Mesenchymal stem cell (in vitro differentiated cells and primary cell): ENCODE measurements around the gene ASF1B.

Experiments used
- DNase-seq: peaks from one replicate; pipeline ENCODE4 v3.0.0-alpha.2; 2013
- H2AFZ ChIP-seq: one replicate; pipeline ENCODE4 v1.6.1; 2013; ENCODE audit warnings: low read depth, mild to moderate bottlenecking, control low read depth, inconsistent platforms, low read length, moderate library complexity
- H2AK5ac ChIP-seq: 2 replicates; pipeline ENCODE4 v1.6.1; 2013; ENCODE audit warnings: low read length, moderate library complexity, mild to moderate bottlenecking, inconsistent platforms; ENCODE audit not compliant: severe bottlenecking
- H2BK120ac ChIP-seq: one replicate; pipeline ENCODE4 v1.6.1; 2013; ENCODE audit warnings: low read depth, mild to moderate bottlenecking, inconsistent platforms, low read length, moderate library complexity
- H2BK12ac ChIP-seq, 2 experiments: one replicate each; pipeline ENCODE4 v1.6.1; 2013; ENCODE audit warnings: inconsistent platforms in 2 of 2, low read length in 2 of 2, mild to moderate bottlenecking in 2 of 2, moderate library complexity in 2 of 2, control low read depth in 1 of 2
- H2BK15ac ChIP-seq: one replicate; pipeline ENCODE4 v1.6.1; 2013; ENCODE audit warnings: mild to moderate bottlenecking, low read depth, inconsistent platforms; ENCODE audit not compliant: poor library complexity, severe bottlenecking
- H2BK5ac ChIP-seq: 2 replicates; pipeline ENCODE4 v1.6.1; 2013; ENCODE audit warnings: low read depth, mild to moderate bottlenecking, low read length, control low read depth, inconsistent platforms; ENCODE audit not compliant: poor library complexity, severe bottlenecking
- H3K14ac ChIP-seq, 2 experiments: one replicate each; pipeline ENCODE4 v1.6.1; 2013; ENCODE audit warnings: inconsistent platforms in 2 of 2, low read length in 2 of 2, control low read depth in 1 of 2, mild to moderate bottlenecking in 1 of 2, moderate library complexity in 1 of 2
- H3K18ac ChIP-seq, 2 experiments: one replicate each; pipeline ENCODE4 v1.6.1; 2013; ENCODE audit warnings: inconsistent platforms in 2 of 2, low read length in 2 of 2, control low read depth in 1 of 2, low read depth in 1 of 2, mild to moderate bottlenecking in 1 of 2
- H3K23ac ChIP-seq, 2 experiments: one replicate each; pipeline ENCODE4 v1.6.1; 2013; ENCODE audit warnings: inconsistent platforms in 2 of 2, low read length in 2 of 2, mild to moderate bottlenecking in 2 of 2, moderate library complexity in 2 of 2, control low read depth in 1 of 2
- H3K27ac ChIP-seq: 2 replicates; pipeline ENCODE4 v1.5.1; 2013; ENCODE audit warnings: mild to moderate bottlenecking, moderate library complexity, low read length, control low read depth, inconsistent platforms; ENCODE audit not compliant: poor library complexity, severe bottlenecking
- H3K27me3 ChIP-seq, 2 experiments: 2 replicates each; pipeline versions ENCODE4 v1.6.1 to v1.7.0; 2013; ENCODE audit warnings: low read length in 2 of 2, mild to moderate bottlenecking in 2 of 2, moderate library complexity in 2 of 2, control low read depth in 1 of 2, inconsistent platforms in 1 of 2; ENCODE audit not compliant: control insufficient read depth in 1 of 2, insufficient read depth in 1 of 2
- H3K36me3 ChIP-seq, 2 experiments: 2 replicates each; pipeline versions ENCODE4 v1.6.1 to v1.7.0; 2013; ENCODE audit warnings: low read length in 2 of 2, control low read depth in 1 of 2, inconsistent platforms in 1 of 2, low read depth in 1 of 2, mild to moderate bottlenecking in 1 of 2; ENCODE audit not compliant: insufficient read depth in 2 of 2, control insufficient read depth in 1 of 2
- H3K4ac ChIP-seq, 2 experiments: one replicate each; pipeline ENCODE4 v1.6.1; 2013; ENCODE audit warnings: inconsistent platforms in 2 of 2, low read length in 2 of 2, mild to moderate bottlenecking in 2 of 2, moderate library complexity in 2 of 2, control low read depth in 1 of 2, low read depth in 1 of 2
- H3K4me1 ChIP-seq: 2 replicates; pipeline ENCODE4 v1.6.1; 2013; ENCODE audit warnings: low read depth, low read length, control low read depth; ENCODE audit not compliant: control insufficient read depth, insufficient read depth
- H3K4me2 ChIP-seq: 2 replicates; pipeline ENCODE4 v1.6.1; 2013; ENCODE audit warnings: low read length, mild to moderate bottlenecking, inconsistent platforms; ENCODE audit not compliant: poor library complexity, severe bottlenecking
- H3K4me3 ChIP-seq, 2 experiments: 2 replicates each; pipeline versions ENCODE4 v1.5.1 to v1.7.0; 2013; ENCODE audit warnings: low read length in 2 of 2, mild to moderate bottlenecking in 2 of 2, control low read depth in 1 of 2, low read depth in 1 of 2; ENCODE audit not compliant: insufficient read depth in 1 of 2
- H3K79me1 ChIP-seq: replicated peaks from 2 replicates; pipeline ENCODE4 v1.6.1; 2013; ENCODE audit warnings: mild to moderate bottlenecking, control low read depth, low read length, inconsistent platforms; ENCODE audit not compliant: poor library complexity, severe bottlenecking
- H3K9ac ChIP-seq: 2 replicates; pipeline ENCODE4 v1.7.0; 2013; ENCODE audit warnings: mild to moderate bottlenecking, low read length, moderate library complexity
- H3K9me3 ChIP-seq: 2 replicates; pipeline ENCODE4 v1.7.0; 2013; ENCODE audit warnings: mild to moderate bottlenecking, low read length; ENCODE audit not compliant: control insufficient read depth
- H4K8ac ChIP-seq: one replicate; pipeline ENCODE4 v1.6.1; 2013; ENCODE audit warnings: inconsistent platforms, mild to moderate bottlenecking, low read length, moderate library complexity
- H4K91ac ChIP-seq: one replicate; pipeline ENCODE4 v1.6.1; 2013; ENCODE audit warnings: mild to moderate bottlenecking, low read length, inconsistent platforms
- WGBS: methylation state at CpG from one replicate; pipeline ENCODE4 v1.1.7; 2013; ENCODE audit warnings: mixed read lengths; 5-methylcytosine and 5-hydroxymethylcytosine counted together

The ASF1B gene

GRCh38 chr19:14073925-14074838 lies 62.2 kb downstream of the ASF1B start:
- Histone ChIP-seq H3K36me3 (no peaks in the 10 kb centered on the region), H3K4me1 (peaks cover 29% of the 10 kb centered on the region), H3K23ac (peak overlapping the region in 1 of 2 experiments; percentile 40), H2BK5ac (no peak overlapping the region), H3K27me3 (peaks cover 0 to 3% of the 10 kb centered on the region in 2 experiments), H3K9ac (peak overlapping the region; percentile 90), H2BK15ac (peak overlapping the region; percentile 18), H3K4me2 (peak overlapping the region; percentile 95), H3K4me3 (peak overlapping the region; percentile 69 to 93), H2AK5ac (no peak overlapping the region), H4K91ac (no peak overlapping the region), H3K79me1 (peaks cover 3% of the 10 kb centered on the region), H3K4ac (peak overlapping the region in 1 of 2 experiments; percentile 11), H3K27ac (no peak overlapping the region), H2BK120ac (no peak overlapping the region), H2BK12ac (peak overlapping the region in 1 of 2 experiments; percentile 38), H4K8ac (peak overlapping the region; percentile 35), H3K18ac (peak overlapping the region in 1 of 2 experiments; percentile 4), H2AFZ (peak overlapping the region; percentile 47), H3K14ac (peak overlapping the region in 1 of 2 experiments; percentile 23), H3K9me3 (no peaks in the 10 kb centered on the region)
- 14% methylated on average over 42 of the region's 44 CpGs for WGBS
- DNase-seq: peak; percentile 63

- no peak overlapping the region for H3K4ac ChIP-seq
- peaks cover 29% of the 10 kb centered on the region for H3K4me1 ChIP-seq
- H3K9ac ChIP-seq: peak overlapping the region; percentile 90
- peak overlapping the region; percentile 69 to 93 for H3K4me3 ChIP-seq
- H3K27me3 ChIP-seq: peaks cover 0 to 3% of the 10 kb centered on the region in 2 experiments
- no peaks in the 10 kb centered on the region for H3K9me3 ChIP-seq
- peak overlapping the region; percentile 40 for H4K91ac ChIP-seq
- DNase-seq: peak; percentile 75
- under 1% methylated on average over 48 of the region's 106 CpGs for WGBS
- H4K8ac ChIP-seq: peak overlapping the region; percentile 72
- H2AK5ac ChIP-seq: no peak overlapping the region
- no peak overlapping the region for H2BK12ac ChIP-seq
- no peaks in the 10 kb centered on the region for H3K36me3 ChIP-seq
- H2BK15ac ChIP-seq: no peak overlapping the region
- H2AFZ ChIP-seq: peak overlapping the region; percentile 47
- H2BK5ac ChIP-seq: no peak overlapping the region
- peaks cover 3% of the 10 kb centered on the region for H3K79me1 ChIP-seq
- H3K4me2 ChIP-seq: peak overlapping the region; percentile 95
- peak overlapping the region in 1 of 2 experiments; percentile 61 for H3K18ac ChIP-seq
- no peak overlapping the region for H2BK120ac ChIP-seq
- H3K23ac ChIP-seq: no peak overlapping the region
- H3K27ac ChIP-seq: no peak overlapping the region
- H3K14ac ChIP-seq: peak overlapping the region in 1 of 2 experiments; percentile 23
Observed at GRCh38 chr19:14073261-14073924, 63.0 kb downstream of the ASF1B start.

GRCh38 chr19:14072535-14073260 lies 63.7 kb downstream of the ASF1B start, which contains the start of gene MISP3:
MISP3 (plus strand) TSS chr19:14072786; CDS start chr19:14073310, 524 bp downstream.
- Histone ChIP-seq H4K91ac (peak within 1 kb of the TSS; percentile 40), H3K14ac (peak within 1 kb of the TSS in 1 of 2 experiments; percentile 23), H3K23ac (no peak within 1 kb of the TSS), H3K4me2 (peak within 1 kb of the TSS; percentile 95), H3K9ac (peak within 1 kb of the TSS; percentile 90), H3K79me1 (peaks cover 3% of the 10 kb centered on the region), H3K18ac (peak within 1 kb of the TSS in 1 of 2 experiments; percentile 82), H3K27me3 (peaks cover 0 to 3% of the 10 kb centered on the region in 2 experiments), H3K27ac (no peak within 1 kb of the TSS), H2AFZ (peak within 1 kb of the TSS; percentile 89), H2BK5ac (no peak within 1 kb of the TSS), H2BK12ac (peak within 1 kb of the TSS in 1 of 2 experiments; percentile 19), H3K36me3 (no peaks in the 10 kb centered on the region), H3K4me1 (peaks cover 29% of the 10 kb centered on the region), H3K4me3 (peak within 1 kb of the TSS; percentile 69 to 93), H2BK120ac (no peak within 1 kb of the TSS), H2BK15ac (peak within 1 kb of the TSS; percentile 20), H3K9me3 (no peaks in the 10 kb centered on the region), H2AK5ac (no peak within 1 kb of the TSS), H3K4ac (peak within 1 kb of the TSS in 1 of 2 experiments; percentile 13), H4K8ac (peak within 1 kb of the TSS; percentile 72)
- 7% methylated on average over 50 of the region's 51 CpGs for WGBS
- peak; percentile 61 for DNase-seq
